ENCODE measurements around the gene ARL2BP. TPM values are rescaled to one million over a fixed set of nuclear protein-coding genes. Genes with fewer than 3 reads are reported as not detected.

The ARL2BP gene
- total RNA-seq, 1 donor = 85.8 TPM

DNA sequence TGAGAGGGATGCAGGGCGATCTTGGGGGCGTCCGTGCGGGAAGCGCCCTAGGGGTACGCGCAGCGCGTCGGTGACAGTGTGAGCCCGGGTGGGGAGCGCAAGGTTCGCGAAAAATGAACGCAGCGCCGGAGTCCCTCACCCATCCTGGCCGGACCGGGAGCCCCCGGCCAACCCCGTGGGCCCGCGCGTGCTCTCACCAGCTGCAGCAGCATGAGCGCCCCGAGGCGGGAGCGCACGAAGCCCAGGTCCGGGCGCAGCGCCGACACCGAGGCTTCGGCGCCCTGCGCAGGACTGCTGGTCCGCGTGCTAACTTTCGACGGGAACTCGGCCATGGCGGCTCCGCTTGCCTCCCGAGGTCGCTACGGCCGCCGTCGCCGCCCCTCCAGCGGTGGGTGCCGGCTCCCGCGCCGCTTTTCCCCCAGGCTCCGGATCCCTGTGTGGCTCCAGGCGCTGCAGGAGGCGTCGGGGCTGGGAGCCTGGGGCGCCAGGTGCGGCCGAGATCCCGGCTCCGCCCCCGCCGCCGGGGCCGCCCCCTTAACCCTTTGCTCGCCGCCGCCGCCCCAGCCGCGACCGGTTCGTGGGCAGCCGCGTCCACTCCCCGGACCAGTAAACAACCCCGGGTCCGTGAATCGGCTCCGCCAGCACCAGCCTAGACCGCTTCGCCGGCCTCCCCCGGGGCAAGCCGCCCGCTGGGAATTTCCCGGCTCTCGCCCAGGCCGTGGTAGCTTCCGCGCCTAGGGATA lies 39.3 kb downstream of the ARL2BP start, which contains the start of gene PLLP:
PLLP (minus strand) TSS at position 464 of the 743 bp plus-strand sequence; CDS start at position 332, 132 bp downstream.
- TF ChIP-seq, protein P1, sequence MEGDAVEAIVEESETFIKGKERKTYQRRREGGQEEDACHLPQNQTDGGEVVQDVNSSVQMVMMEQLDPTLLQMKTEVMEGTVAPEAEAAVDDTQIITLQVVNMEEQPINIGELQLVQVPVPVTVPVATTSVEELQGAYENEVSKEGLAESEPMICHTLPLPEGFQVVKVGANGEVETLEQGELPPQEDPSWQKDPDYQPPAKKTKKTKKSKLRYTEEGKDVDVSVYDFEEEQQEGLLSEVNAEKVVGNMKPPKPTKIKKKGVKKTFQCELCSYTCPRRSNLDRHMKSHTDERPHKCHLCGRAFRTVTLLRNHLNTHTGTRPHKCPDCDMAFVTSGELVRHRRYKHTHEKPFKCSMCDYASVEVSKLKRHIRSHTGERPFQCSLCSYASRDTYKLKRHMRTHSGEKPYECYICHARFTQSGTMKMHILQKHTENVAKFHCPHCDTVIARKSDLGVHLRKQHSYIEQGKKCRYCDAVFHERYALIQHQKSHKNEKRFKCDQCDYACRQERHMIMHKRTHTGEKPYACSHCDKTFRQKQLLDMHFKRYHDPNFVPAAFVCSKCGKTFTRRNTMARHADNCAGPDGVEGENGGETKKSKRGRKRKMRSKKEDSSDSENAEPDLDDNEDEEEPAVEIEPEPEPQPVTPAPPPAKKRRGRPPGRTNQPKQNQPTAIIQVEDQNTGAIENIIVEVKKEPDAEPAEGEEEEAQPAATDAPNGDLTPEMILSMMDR (IDR thresholded peaks at IDR 0.05; ENCODE audit: extremely low read depth, low read depth, low read length) = no peak
- Histone ChIP-seq H3K79me2 (ENCODE audit: insufficient read depth, low read length) (no peaks in the 10 kb centered on the region), H2AFZ (ENCODE audit: low read length) (peak within 1 kb of the TSS; percentile 47), H3K27ac (ENCODE audit: low read depth, low read length) (no peak within 1 kb of the TSS), H3K36me3 (ENCODE audit: insufficient read depth, low read length) (no peaks in the 10 kb centered on the region), H3K27me3 (ENCODE audit: insufficient read depth, low read length) (peaks cover 44% of the 10 kb centered on the region), H4K20me1 (ENCODE audit: insufficient read depth, low read length) (no peaks in the 10 kb centered on the region), H3K4me1 (ENCODE audit: insufficient read depth, low read length) (peaks cover 2% of the 10 kb centered on the region), H3K9me3 (ENCODE audit: low read depth, low read length) (no peaks in the 10 kb centered on the region), H3K4me3 (ENCODE audit: insufficient read depth, low read length) (peak within 1 kb of the TSS; percentile 64), H3K4me2 (ENCODE audit: insufficient read depth, low read length) (peak within 1 kb of the TSS; percentile 73)
- peak; percentile 91 for DNase-seq (ENCODE audit: insufficient read length, low spot score, missing footprints)

- Histone ChIP-seq H3K27ac (ENCODE audit: low read depth, low read length) (no peak overlapping the region), H3K27me3 (ENCODE audit: insufficient read depth, low read length) (peaks cover 44% of the 10 kb centered on the region), H3K36me3 (ENCODE audit: insufficient read depth, low read length) (no peaks in the 10 kb centered on the region), H3K9me3 (ENCODE audit: low read depth, low read length) (no peaks in the 10 kb centered on the region), H3K4me3 (ENCODE audit: insufficient read depth, low read length) (peak overlapping the region; percentile 64), H4K20me1 (ENCODE audit: insufficient read depth, low read length) (no peaks in the 10 kb centered on the region), H2AFZ (ENCODE audit: low read length) (peak overlapping the region; percentile 47), H3K4me2 (ENCODE audit: insufficient read depth, low read length) (peak overlapping the region; percentile 73), H3K79me2 (ENCODE audit: insufficient read depth, low read length) (no peaks in the 10 kb centered on the region), H3K4me1 (ENCODE audit: insufficient read depth, low read length) (peaks cover 2% of the 10 kb centered on the region)
- TF ChIP-seq, protein P1 (IDR thresholded peaks at IDR 0.05; ENCODE audit: extremely low read depth, low read depth, low read length) = no peak
- no peak for DNase-seq (ENCODE audit: insufficient read length, low spot score, missing footprints)
These were observed 39.9 kb downstream of the ARL2BP start for GRCh38 chr16:57284952-57285363.

DNA sequence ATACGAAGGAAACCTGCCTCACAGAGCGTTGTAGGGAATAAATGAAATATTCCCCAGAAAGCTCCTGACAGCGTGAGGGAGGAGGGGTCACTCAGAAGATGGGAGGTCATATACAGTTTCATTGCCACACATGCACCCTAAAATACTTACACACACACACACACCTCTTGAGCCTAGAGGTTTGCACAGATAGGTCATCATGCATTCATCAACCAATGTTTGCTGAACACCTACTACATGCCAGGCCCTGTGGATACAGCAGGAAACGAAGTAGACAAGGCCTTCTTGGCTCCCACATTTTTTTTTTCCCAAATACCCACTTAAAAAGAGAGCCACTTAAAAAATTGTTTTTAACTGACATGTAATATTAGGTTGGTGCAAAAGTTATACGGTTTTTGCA lies 40.3 kb downstream of the ARL2BP start:
- Histone ChIP-seq H3K79me2 (ENCODE audit: insufficient read depth, low read length) (no peaks in the 10 kb centered on the region), H3K36me3 (ENCODE audit: insufficient read depth, low read length) (no peaks in the 10 kb centered on the region), H3K4me3 (ENCODE audit: insufficient read depth, low read length) (no peak overlapping the region), H3K27ac (ENCODE audit: low read depth, low read length) (no peak overlapping the region), H3K9me3 (ENCODE audit: low read depth, low read length) (no peaks in the 10 kb centered on the region), H3K27me3 (ENCODE audit: insufficient read depth, low read length) (peaks cover 44% of the 10 kb centered on the region), H2AFZ (ENCODE audit: low read length) (no peak overlapping the region), H4K20me1 (ENCODE audit: insufficient read depth, low read length) (no peaks in the 10 kb centered on the region), H3K4me1 (ENCODE audit: insufficient read depth, low read length) (peaks cover 6% of the 10 kb centered on the region), H3K4me2 (ENCODE audit: insufficient read depth, low read length) (no peak overlapping the region)
- TF ChIP-seq, protein P1 (IDR thresholded peaks at IDR 0.05; ENCODE audit: extremely low read depth, low read depth, low read length) = no peak
- no peak for DNase-seq (ENCODE audit: insufficient read length, low spot score, missing footprints)

DNA sequence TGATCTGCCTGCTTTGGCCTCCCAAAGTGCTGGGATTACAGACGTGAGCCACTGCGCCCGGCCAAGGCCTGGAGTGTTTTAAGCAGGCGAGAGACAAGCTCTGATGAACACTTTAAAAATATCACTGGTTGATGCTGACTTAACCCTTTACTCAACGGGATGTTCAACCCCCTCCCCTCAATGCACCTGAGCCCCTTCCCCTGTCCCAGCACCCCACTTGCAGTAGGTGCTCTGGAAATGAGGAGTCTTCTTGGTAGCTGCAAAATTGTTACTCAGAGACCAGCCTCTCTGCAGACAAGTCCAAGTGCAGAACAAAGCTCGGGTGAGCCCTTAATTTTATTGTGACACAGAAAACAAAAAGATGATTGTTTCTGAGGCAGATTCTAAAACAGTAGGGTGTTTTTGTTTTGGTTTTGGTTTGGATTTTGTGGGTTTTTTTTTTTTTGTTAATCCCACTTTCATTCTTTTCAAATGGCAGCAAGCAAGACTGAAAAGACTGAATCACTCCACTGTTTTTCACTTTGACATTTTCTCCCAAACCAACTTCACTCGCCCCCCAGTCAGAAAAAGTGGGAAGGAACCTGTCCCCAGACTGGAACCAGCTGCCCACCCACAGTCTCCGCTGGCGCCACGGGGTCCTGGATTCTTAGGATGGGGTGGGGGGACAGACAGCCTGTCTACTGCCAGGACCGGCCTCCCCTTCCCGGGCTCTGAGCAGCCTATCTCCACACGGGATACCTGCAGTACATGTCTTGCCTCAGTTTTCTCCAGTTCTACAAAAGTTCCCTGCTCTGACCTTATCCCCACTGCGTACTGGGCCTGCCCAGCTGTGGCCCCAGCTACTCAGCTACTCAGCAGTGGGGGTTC lies 44.6 kb downstream of the ARL2BP start:
- Histone ChIP-seq H3K79me2 (ENCODE audit: insufficient read depth, low read length) (no peaks in the 10 kb centered on the region), H3K9me3 (ENCODE audit: low read depth, low read length) (no peaks in the 10 kb centered on the region), H2AFZ (ENCODE audit: low read length) (peak overlapping the region; percentile 66), H3K4me2 (ENCODE audit: insufficient read depth, low read length) (no peak overlapping the region), H3K4me1 (ENCODE audit: insufficient read depth, low read length) (peaks cover 4% of the 10 kb centered on the region), H4K20me1 (ENCODE audit: insufficient read depth, low read length) (no peaks in the 10 kb centered on the region), H3K4me3 (ENCODE audit: insufficient read depth, low read length) (no peak overlapping the region), H3K27me3 (ENCODE audit: insufficient read depth, low read length) (peaks cover 10% of the 10 kb centered on the region), H3K36me3 (ENCODE audit: insufficient read depth, low read length) (no peaks in the 10 kb centered on the region), H3K27ac (ENCODE audit: low read depth, low read length) (no peak overlapping the region)
- TF ChIP-seq, protein P1 (IDR thresholded peaks at IDR 0.05; ENCODE audit: extremely low read depth, low read depth, low read length) = no peak
- DNase-seq (ENCODE audit: insufficient read length, low spot score, missing footprints) = peak; percentile 48
